HG03378 (cell line): ENCODE data around the gene MITF.

Experiments used
- ATAC-seq: cut with Tn5 transposase; IDR thresholded peaks from one replicate; pipeline ENCODE4 v1.9.1; 2021; ENCODE audit warnings: mild to moderate bottlenecking, moderate library complexity; ENCODE audit not compliant: unreplicated experiment

Gene MITF

GRCh38 chr3:69739204-69740102 is at the start of gene MITF:
MITF (plus strand) TSS chr3:69739464; CDS start chr3:69739598, 134 bp downstream.
- ATAC-seq = peak; percentile 95

GRCh38 chr3:69691860-69692259 is 47.4 kb upstream of the MITF start:
- ATAC-seq = no peak

- ATAC-seq = no peak
Measured at GRCh38 chr3:69692761-69693160, 46.5 kb upstream of the MITF start.

- no peak for ATAC-seq
Measured at GRCh38 chr3:69695443-69695842, 43.8 kb upstream of the MITF start.

GRCh38 chr3:69695933-69696332 is 43.3 kb upstream of the MITF start:
- ATAC-seq = no peak

- ATAC-seq = no peak
Measured at GRCh38 chr3:69696367-69696766, 42.9 kb upstream of the MITF start.

- ATAC-seq = no peak
Measured at GRCh38 chr3:69697381-69697780, 41.9 kb upstream of the MITF start.

- ATAC-seq = no peak
Measured at GRCh38 chr3:69698728-69699127, 40.5 kb upstream of the MITF start.

- no peak for ATAC-seq
Measured at GRCh38 chr3:69699183-69699582, 40.1 kb upstream of the MITF start.

- no peak for ATAC-seq
Measured at GRCh38 chr3:69700949-69701348, 38.3 kb upstream of the MITF start.

- ATAC-seq = no peak
Measured at GRCh38 chr3:69710153-69710977, 28.9 kb upstream of the MITF start.

GRCh38 chr3:69712269-69712668 is 27.0 kb upstream of the MITF start:
- ATAC-seq = no peak

- no peak for ATAC-seq
Measured at GRCh38 chr3:69712933-69713332, 26.3 kb upstream of the MITF start.

- ATAC-seq = peak; percentile 41
Measured at GRCh38 chr3:69715204-69715603, 24.1 kb upstream of the MITF start.

- no peak for ATAC-seq
Measured at GRCh38 chr3:69716119-69716518, 23.1 kb upstream of the MITF start.

- ATAC-seq = no peak
Measured at GRCh38 chr3:69718866-69719586, 20.2 kb upstream of the MITF start.

- ATAC-seq = no peak
Measured at GRCh38 chr3:69719587-69720122, 19.6 kb upstream of the MITF start.

- ATAC-seq = no peak
Measured at GRCh38 chr3:69720824-69721223, 18.4 kb upstream of the MITF start.

GRCh38 chr3:69723389-69723788 is 15.9 kb upstream of the MITF start:
- ATAC-seq = no peak

GRCh38 chr3:69724722-69725435 is 14.4 kb upstream of the MITF start:
- ATAC-seq = no peak
